ENCODE results near the gene RABL6.
"Not testable (repeated sequence)": the region's sequence is repeated elsewhere in the genome, so short reads cannot be mapped to it uniquely, and the experiment has no call there.

The RABL6 gene

DNA sequence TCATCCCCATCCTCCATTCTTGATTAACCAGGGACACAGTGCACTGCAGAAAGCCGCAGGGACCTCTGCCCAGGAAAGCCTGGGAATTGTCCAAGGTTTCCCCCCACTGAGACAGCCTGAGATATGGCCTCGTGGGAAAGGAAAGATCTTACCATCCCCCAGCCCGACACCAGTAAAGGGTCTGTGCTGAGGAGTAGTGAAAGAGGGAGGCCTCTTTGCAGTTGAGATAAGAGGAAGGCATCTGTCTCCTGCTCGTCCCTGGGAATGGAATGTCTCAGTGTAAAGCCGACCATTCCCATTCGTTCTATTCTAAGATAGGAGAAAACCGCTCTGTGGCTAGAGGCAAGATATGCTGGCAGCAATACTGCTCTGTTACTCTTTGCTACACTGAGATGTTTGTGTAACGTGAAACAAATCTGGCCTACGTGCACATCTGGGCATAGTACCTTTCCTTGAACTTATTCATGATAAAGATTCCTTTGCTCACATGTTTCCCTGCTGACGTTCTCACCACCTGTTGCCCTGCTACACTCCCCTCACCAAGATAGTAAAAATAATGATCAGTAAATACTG, 10.9 kb upstream of the RABL6 start:
- not testable (repeated sequence) for DNase-seq

DNA sequence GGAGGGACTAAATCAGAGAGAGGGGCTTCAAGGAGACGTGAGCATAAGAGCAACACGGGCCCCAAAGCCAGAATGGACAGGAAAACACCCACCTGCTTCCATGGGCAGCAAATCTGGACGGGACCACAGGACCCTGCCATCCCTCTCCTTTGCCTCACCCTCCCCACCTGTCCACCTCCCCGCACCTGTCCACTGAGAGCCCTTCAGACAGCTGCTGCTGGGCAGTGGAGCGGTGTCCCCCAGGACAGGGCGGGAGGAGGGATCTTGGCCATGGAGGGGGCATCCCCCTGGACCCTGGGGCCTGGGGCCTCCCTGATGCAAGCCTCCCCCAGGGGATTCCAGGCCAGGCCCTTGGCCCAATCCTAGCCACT, 9.1 kb upstream of the RABL6 start:
- DNase-seq, result no peak

DNA sequence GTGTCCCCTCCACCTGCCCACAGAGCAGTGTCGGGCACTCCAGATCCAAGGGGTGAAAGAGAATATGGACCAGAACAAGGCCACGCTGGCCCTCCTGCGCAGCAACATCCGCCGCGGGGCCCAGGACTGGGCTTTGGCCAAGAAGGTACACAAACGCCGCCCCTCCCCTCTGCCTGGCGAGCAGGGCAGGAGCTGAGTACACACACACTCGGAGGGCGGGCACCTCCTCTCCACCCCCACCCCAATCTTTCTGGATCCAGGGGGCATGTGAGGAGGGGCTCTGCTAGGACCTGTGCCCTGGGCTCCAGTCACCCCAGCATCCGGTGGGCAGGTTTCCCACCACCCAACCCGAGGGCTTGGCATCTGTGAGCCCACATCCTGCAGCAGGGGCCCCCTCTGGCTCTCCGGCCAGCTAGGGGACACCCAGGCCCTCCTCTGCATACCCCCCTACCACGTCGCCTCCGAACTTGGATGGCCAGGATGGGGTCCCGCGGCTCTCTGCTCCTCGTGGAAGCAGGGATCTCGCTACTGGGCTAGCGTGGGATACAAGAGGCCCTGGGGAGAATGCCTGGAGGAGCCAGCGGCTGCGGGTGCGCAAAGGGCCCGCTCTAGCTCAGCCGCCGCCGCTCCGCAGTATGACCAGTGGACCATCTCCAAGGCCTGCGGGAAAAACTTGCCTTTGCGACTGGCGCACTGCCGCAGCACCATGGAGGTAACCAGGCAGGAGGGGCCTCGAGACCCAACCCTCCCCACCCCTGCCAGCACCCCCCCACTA, 8.5 kb upstream of the RABL6 start:
- DNase-seq, result no peak

DNA sequence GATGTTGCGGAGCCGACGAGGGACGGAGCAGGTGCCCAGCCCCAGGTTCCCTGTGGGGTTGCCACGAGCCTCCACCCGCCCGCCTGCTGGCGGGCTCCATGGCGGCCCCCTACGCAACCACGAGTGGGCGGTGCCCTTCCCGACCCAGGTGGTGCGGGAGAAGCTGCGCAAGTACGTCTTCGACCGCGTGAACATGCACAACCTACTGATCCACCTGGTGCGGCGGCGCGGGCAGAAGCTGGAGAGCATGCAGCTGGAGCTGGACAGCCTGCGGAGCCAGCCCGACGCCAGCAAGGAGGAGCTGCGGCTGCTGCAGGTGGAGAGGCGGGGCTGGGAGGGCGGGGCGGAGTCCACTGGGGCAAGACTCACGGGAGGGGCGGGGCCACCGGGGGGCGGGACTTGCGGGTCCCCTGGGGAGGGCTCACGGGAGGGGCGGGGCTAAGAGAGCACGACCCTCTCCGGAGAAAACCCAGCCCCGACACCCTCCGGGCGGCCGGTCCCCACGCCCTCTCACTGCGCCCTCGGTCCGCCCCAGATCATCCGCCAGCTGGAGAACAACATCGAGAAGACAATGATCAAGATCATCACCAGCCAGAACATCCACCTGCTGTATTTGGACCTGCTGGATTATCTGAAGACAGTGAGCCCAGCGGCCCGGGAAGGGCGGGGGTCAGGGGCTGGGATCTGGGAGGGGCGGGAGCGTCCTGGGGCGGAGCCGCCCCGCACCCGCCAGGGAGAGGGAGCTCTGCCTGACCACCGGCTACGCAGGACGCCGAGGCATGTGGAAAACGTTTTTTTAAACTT, 7.7 kb upstream of the RABL6 start:
- DNase-seq, result peak; percentile 30

DNA sequence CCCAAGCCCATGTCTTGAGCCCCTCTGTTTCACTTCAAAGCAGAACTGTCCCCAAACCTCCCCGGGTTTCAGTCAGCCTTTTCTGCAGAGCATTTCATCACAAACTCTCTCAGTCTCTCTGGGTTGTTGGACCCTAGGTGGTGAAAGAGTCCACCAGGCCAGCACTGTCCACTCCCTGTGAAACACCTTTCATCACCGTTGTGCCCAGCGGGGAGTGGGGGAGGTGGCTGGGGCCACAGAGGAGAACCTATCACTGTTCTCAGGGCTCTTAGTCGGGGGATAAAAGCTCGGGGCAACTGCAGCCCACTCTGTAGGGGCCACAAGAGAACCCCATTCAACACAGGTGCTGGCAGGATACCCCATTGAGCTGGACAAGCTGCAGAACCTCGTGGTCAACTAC, 5.4 kb upstream of the RABL6 start:
- no peak for DNase-seq

DNA sequence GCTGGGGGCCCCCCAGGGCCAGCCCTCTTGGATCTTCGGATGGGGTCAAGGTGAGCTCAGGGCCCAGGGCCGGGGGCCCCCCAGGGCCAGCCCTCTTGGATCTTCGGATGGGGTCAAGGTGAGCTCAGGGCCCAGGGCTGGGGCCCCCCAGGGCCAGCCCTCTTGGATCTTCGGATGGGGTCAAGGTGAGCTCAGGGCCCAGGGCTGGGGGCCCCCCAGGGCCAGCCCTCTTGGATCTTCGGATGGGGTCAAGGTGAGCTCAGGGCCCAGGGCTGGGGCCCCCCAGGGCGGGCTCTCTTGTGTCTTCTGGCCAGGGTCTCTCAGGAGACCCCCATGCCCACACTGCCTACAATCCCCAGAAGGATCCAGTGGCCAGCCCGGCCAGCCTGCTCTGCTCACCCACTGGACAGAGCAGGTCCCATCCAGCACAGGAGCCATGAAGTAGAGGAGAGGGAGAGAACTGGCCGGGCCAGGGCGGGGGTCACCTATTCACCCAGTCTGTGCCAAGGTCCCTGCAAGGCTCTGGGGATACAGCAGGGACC, 4.7 kb upstream of the RABL6 start:
- not testable (repeated sequence) for DNase-seq

DNA sequence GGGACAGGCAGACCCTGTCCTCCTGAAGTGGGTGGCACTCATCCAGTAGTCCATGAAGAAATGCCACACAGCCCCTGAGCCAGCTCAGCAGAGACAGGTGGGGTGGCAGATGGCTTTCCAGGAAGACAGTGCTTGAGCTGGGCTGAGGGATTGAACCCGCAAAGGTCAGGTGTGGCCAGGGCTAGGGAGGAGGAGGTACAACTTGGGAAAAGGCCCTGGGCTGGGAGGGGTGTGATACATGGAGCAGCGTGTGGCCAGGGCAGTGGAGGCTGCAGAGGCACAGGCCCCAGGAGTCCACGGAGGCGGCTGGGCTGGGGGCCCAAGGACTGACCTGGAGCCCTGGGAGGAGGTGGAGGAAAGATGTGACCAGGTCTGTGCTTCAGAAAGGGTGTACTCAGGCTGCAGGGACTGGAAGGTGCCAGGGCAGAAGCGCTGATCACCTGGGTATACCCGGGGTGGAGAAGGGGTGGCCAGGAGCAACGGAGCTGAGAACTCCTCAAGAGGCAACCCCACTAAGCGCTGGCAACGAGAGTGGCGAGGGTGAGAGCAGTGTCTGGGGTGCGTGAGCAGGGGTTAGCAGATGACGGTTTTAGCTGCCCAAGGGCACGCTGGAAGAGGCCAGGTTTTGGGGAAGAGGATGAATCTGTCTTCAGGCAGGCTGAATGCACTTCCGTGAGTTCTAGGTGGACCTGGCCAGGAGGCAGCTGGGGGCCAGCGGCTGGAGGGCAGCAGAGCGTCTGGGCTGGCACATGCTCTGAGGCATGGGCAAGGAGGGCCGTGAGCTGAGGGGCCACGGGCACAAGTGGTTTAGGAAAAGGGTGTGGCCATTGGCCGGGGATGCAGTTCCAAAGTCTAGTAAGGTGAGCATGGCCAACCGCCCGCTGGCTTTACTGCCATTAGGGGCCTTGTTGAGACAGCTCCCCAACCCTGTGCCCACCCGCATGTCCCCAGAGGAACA, 3.9 kb upstream of the RABL6 start:
- DNase-seq, result no peak

DNA sequence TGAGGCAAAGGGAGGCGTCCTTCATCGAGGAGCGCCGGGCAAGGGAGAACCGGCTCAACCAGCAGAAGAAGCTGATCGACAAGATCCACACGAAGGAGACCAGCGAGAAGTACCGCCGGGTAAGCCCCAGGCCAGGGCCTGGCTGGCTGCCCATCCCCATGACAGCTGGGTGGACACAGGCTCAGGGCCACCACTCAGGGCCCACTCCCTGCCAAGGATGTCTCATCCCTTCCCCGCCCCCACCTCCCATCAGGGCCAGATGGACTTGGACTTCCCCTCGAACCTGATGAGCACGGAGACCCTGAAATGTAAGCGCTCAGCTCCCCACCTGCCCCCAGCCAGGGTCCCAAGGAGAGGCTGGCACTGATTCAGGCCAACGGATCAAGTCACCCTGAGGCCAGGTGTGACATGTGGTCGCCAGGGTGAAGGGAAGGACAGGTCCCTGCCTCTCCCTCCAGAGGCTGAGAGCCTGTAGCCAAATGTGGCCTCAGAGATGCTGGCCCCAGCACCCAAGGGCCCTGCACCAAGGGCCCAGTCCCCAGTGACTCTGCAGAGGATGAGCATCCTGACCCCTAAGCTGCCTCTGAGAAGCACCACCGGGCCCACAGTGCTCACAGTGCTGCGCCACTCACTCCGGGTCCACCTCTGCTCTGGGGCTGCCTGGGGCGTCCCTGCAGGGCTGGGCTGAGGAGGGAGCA, 3.1 kb upstream of the RABL6 start:
- DNase-seq, result no peak

DNA sequence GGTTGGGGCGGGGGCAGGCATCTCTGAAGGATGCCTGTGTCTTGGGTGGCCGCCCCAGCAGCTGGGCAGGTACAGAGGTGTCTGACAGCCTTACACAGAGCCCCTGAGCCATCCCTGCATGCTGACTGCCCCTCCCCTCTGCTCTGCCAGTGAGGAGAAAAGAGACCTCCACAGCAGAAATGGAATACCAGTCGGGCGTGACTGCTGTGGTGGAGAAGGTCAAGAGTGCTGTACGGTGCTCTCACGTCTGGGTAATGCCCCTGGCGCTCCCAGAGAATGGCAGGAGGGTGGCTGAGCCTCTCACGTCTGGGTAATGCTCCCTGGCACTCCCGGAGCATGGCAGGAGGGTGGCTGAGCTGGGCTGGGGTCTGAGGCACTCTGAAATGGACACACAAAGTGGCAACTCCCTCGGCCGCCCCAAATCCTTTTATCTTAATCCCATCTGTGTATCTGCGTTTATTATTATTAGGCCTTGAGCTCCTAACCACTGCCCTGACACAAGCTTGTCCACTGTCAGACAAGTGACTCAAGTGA, 2.5 kb upstream of the RABL6 start:
- DNase-seq, result no peak

DNA sequence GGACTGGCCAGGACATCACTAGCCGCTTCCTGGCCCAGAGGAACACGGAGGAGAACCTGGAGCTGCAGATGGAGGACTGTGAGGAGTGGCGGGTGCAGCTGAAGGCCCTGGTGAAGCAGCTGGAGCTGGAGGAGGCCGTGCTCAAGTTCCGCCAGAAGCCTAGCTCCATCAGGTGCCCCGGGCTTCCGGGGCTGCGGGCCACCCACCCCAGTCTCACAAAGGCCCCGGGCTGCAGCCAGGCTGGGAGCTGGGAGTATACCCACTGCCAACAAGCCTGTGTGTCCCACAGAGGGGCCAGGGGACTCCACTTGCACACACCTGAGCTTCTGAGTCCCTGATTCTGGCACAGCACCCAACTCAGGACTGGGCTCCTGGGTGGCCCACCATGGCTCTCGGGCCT, 1.7 kb upstream of the RABL6 start:
- no peak for DNase-seq

DNA sequence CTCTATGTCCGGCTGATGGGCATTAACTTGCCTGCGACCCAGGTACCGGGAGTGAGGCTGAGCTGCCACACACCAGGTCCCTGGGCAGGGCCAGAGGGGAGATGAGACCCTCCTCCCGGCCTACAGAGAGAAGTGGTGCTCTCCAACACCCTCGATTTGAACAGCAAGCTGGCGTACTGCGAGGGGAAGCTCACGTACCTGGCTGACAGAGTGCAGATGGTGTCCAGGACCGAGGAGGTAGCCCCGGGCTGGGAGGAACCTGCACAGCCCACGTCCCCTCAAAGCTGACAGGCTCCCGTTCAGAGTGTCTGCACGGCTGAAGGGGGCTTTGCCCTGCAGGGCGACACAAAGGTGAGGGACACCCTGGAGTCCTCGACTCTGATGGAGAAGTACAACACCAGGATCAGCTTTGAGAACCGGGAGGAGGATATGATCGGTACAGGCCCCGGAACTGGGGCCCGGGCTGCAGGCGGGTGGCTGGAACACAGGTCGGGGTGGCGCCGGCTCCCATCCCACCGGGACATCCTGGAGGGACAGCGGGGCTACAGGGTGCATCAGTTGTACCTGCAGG, 1.0 kb upstream of the RABL6 start:
- DNase-seq, result no peak

DNA sequence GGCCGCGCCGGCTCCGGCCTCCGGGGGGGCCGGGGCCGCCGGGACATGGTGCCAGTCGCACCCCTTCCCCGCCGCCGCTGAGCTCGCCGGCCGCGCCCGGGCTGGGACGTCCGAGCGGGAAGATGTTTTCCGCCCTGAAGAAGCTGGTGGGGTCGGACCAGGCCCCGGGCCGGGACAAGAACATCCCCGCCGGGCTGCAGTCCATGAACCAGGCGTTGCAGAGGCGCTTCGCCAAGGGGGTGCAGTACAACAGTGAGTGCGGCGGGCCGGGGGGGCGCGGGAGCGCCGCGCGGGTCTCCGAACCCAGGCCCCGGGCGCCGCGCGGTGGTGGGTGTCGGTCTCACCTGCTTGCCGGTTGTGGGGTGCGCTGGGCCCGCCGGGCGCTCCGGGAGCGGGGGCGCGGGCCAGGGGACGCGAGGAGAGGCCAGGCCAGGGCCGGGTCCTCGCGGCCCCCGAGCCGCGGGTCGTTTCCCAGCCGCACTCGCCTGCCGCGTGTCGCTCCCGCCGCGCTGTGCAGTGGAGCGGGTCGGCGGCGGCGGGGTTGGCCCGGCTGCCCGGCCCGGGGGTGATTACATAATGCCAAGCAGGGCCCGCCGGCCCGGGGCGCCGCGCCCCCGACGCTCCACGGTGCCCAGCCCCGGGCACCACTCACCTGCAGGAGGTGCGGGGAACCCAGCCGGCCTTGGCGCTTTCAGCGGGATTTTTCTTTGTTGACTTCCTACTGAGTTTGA, 492 bp downstream of the RABL6 start:
- no peak for DNase-seq

DNA sequence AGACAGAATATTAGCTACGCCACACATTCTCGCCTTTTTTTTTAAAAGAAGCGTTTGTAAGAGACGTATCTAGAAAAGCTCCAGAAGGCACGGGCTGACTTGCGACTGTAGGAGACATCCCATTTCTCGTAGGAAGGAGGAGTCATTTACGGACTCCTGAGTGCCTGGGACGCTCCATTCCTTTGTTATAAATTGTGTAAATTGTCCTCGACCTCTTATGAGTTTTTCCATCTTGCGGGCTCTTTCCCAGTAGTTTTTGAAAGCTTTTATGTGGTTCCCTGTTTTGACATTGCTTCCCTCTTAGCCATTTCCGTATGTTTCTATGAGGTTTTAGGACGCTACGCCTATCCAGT, 1.0 kb downstream of the RABL6 start:
- peak; percentile 39 for DNase-seq

DNA sequence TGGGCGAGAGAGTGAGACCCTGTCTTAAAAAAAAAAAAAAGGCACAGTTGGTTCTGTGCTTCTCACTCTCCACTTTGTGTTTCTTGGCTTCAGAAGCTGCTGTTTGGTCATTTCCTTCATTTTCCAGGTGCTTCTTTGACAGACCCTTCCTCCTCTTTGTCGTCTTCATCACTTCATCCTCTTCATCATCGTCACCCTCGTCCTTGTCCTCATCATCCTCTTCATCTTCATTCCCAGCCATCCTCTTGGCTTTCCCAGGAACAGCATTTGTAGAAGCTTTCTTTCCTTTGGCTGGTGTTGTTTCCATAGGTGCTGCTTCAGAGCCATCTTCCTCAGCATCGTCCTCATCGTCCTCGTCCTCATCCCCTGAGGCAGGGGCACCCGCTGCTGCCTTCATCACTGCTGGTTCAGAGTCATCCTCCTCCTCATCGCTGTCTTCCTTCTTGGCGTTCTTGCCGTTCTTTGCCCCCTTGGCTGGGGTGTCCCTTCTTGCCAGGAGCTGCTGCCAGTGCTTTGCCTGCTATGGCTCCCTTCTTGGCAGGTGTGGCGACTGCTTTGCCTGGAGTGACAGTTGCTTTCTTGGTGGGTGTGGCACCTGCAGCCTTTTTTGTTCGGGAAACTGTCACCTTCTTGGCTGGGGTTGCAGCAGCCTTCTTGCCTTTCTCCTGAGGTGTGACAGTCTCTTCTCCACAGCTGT, 7.1 kb downstream of the RABL6 start:
- no peak for DNase-seq

DNA sequence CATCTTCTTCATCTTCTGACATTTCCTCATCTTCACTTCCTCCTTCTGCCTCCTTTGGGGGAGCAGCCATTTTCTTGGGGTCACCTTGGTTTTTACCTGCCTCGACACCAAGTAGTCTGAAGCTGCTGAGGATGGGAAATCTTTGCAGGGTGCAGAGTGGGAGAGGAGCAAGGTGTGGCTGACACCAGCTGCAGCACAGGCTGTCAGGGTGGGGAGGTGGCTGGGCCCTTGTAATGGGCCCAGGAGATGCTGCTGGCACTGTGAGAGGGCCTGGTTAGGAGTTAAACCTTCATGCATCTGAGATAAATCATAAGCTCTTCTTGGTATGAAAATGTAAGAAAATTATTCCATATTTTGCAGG, 7.7 kb downstream of the RABL6 start:
- no peak for DNase-seq

DNA sequence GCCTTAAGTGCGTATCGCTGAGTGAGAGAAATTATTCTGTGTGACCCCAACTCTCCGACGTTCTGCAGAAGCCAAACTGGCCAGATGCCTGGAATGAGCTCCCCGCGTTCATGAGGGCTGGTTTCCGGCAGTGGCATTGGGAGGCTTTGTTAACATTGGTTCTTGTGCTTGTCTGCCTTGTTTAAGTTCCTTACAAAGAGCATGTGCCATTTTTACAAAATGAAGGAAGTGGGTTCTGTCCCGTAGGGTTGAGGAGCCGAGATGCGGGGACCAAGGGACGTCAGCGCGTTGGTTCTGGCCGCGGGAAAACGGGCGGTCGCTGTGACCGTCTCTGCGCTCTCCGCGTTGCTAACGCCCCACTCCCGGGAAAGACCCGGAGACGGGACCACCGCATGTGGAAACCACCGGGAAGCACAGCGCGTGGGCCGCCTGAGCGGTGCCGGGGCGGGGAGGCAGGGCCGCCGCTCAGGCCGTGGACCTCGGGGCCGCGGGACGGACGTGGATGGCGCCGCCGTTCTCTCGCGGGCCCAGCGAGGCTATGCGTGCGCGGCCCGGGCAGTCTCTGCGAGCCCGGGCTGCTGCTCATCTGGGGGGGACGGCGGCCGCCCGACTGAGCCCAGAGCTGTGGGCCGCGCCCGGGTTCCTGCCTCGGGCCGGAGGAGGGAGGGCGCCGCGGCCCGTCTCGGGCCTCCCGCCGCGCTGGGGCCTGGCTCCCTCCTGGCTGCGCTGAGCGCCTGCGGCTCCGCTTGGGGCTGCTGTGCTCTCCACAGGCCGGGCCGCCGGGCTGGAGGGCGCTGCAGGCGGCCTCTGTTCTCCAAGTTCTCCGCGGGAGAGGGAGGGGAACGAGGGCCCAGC, 13.4 kb downstream of the RABL6 start:
- no peak for DNase-seq

DNA sequence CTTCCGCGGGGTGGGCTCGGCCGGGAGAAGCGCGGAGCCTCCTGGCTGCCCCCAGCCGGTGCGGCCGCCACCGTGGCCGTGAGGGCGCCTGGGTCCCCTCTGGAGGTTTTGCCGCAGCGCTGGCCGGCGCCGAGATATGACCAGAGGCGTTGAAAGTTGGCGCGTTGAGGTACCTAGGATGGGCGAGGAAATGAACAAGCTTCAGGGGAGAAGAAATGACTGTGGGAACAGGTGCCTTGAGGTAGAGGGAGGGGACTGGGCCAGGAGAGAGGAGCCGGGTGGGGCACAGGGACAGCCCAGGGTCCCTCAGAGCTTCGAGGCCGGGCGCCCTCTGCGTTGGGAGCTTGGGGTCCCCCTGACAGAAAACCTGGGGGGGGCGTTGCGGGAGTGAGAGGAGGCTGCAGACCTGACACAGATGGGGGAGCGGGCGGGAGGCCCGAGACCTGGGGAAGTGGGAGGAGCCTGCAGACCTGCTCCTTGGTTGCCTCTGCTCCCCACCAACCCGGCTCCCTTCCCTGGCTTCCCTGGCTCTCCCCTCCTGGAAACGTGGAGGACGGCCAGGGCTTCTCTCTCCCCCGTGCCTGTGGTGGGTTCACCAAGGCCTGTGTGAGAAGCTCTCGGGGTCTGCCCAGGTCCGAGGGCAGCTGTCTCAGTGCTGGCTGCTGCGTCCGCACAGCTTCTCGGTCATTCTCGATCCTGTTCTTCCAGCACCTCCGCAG, 14.2 kb downstream of the RABL6 start:
- DNase-seq, result no peak
